Astrocyte of the hippocampus (primary cell): ENCODE results near the gene GABRB2.
"Not testable (repeated sequence)": the region's sequence is repeated elsewhere in the genome, so short reads cannot be mapped to it uniquely, and the experiment has no call there.

Experiments used
- DNase-seq: peaks from one replicate; pipeline ENCODE4 v3.0.0; 2011; ENCODE audit warnings: low read depth, low spot score

GABRB2 gene

DNA sequence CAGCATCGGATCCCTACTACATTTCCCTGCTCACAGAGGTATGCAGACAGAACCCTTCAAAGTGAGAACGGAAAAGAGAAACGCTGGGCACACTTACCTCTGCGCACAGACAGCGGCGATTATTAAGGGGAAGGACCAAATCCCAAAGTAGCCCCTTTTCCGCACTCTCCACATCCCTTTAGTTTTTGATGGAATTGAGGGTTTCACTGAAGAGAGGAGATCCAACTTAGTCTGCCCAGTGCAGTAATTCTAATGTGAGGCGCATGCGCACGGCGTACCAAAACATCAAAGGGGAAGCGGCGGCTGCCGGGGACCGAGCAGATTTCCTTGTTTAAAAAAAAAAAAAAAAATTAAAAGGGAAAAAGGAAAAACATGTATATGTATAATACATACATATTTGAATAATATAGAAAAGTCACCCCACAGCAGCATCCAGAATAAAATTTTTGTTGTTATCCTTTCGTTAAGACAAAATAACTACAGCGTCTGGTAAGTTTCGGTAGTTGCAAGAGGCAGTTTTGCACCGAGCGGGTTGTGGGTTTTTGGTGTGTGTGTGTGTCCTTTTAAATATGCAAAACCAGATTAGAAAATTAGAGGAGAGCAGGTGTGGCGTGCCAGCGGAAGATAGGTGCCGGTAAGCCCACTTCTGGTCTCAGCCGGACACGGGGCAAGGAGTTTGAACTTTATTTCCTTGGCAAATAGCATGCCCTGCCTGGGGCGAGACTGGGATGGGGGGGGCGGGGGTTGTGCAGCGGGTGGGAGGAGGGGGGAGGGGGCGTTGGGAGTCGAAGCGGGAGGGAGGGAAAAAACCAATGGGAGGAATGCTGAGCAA, at the start of gene GABRB2:
Gene GABRB2, minus strand, starts transcription at position 256 of the 832 bp plus-strand sequence. Its CDS starts 82 bp downstream, at position 174.
- DNase-seq = peak; percentile 79

DNA sequence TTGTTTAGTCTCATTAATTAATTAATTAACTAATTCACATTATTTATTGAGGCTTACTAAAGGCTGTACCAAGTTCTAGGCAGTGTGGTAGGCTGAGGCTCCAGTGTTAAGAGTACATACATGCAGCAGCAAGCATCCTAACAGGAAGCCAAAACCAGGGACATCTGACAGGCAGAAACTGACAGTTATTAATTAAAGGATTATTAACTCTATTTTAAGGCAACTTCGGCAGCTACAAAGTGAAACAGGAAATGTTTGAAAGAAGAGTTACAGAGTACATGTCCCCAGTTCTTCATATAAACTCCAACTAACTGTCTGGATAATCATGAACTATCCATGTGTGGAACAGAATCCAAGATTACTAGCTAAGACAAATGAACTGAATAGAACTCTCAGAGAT, 39.3 kb upstream of the GABRB2 start:
- no peak for DNase-seq

DNA sequence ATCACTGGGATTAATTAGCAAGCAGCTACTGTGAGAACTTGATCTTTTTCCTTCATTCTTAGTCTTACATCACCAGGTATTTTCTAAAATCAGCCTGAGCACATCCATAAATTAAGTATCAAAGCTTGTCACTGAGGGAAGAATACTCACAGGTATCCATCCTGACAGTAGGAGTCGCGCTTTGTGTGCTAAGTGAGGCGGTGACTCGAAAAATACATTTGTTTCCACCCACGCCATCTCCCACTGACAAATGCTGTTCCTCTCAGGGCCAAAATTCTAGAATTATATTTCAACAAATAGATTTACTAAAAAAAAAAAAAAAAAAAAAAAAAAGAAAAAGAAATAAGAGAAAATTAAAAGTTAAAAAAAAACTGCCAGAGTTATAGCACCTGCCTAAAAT, 34.1 kb upstream of the GABRB2 start:
- DNase-seq = no peak

DNA sequence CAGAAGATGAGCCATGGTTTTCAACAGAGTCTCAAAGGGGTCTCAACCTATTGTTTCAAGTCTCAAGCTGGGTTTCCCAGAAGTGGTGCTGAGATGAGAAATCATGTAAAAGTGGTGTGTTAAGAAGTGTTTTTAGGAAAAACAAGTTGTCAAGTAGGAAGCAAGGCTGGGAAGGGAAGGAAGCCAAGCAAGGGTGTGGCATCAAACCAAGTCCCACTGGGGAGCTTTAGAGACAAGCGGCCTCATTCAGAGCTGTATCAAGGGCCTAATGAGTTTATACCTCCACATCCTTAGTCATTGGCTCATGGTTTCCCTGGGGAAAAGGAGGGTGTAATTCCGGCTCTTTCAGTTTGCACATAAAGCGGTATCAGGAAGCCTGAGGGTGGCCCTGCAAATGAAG, 26.4 kb upstream of the GABRB2 start:
- no peak for DNase-seq

DNA sequence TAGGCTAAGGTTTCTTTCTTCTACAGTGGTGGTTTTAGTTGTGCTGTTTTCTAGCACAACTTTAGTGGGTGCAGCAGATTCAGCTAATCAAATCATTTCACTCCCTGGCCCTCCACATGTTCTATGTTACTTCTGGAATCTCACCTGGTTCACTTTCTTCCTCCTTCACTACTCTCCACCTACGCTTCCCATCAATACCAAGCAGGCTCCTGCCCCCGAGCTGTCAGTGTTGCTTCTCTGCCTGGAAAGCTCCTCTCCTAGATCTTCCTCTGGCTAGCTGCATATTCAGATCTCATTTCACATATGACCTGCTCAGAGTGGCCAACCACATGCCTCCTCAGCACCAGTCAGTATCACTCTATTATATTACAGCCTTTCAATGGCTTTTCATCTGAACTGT, 19.6 kb upstream of the GABRB2 start:
- no peak for DNase-seq

DNA sequence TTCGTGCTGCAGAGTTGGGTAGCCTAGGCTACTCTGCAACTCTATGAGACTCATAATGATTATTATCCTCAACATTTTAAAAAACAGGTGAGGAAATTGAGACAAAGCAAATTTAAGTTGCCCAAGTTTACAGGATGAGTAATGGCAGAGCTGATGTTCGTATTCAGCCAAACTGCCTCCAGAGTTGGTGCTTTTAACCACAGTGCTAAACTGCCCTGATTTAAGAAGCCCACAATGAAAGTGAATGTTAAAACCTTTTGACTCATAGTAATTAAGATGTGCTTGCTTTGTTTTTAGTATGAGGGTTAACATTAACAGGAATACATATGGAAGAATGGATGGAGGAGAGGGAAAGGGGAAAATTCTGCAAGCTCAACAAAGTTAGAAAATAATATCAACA, 15.9 kb upstream of the GABRB2 start:
- no peak for DNase-seq

DNA sequence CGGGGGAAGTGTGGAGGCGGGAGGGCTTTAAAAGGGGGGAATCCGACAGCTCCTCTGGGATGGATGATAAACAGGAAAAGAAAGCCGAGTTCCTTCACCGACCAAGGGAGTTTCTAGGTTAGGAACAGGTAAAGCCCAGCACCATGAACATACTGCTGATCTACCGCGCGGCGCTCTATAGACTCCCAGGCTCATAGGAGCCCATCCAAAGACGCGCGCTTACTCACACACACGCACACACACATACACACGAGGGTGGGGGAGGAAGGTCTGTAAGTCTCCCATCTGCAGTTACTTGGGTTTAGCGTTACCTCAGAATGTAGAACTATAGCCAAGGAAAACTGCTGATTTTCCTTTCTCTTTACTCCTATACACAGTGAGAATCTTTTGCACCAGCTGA, 2.6 kb upstream of the GABRB2 start:
- peak; percentile 66 for DNase-seq

DNA sequence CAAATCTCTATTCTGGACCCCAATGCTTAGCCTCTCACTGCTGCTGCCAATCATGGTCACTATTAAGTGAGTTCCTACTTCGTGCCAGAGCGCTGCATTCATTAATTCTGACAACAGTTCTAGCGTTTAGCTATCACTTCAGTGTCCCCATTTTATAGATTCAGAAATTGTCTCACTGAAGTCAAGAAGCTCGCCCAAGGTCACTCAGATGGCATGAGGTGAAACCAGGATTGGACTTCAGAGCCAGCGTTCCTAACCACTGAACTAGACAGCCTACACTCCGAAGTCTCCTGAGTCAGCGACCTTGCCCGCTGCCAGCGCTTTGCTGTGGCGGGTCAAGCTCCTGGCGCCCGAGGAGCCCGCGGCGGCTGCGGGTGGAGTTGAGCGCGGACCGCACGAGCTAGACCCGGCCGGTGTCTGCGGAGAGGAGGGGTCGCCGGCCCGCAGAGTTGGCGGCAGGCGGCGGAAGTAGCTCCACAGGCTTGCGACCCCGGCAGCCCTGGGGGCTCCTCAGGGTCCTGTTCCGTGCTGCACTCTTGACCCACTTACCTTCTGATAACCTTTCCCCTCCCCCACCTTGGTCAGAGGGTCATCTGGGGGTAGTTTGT, 2.1 kb upstream of the GABRB2 start:
- peak; percentile 13 for DNase-seq

DNA sequence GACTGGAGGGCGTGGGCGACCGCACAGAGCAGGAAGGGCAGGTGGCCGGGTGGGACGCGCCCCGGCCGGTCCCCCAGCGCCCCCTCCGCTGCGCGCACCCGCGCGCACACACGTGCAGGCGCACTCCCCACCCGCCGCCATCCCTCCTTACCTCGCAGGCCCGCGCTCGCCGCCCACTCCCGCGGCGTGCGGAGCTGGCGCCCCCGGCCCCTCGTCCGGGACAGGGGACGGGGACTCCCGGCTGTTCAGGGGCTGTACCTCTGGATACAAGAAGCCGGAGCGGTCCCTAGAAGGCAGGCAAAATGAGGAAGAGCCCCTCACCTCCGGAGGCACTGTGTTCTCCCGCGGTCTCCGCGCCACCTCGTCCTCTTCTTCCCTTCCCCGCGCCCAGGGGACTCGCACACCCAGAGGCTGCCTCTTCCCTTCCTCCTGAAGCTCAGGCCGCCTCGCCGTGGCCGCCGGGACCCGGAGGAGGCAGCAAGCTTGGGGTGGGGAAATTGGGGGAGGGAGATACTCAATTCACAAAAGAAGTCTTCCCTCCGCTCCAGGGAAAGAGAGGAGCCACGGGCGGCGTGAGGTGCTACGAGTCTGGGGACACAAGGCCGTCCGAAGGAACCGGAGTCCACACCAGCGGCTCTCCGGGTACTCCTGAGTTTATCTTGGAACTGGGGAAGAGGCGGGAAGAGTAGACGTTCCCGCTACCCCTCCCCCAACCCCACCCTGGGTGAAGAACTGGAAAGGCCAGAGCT, 1.4 kb upstream of the GABRB2 start:
- peak; percentile 23 for DNase-seq

DNA sequence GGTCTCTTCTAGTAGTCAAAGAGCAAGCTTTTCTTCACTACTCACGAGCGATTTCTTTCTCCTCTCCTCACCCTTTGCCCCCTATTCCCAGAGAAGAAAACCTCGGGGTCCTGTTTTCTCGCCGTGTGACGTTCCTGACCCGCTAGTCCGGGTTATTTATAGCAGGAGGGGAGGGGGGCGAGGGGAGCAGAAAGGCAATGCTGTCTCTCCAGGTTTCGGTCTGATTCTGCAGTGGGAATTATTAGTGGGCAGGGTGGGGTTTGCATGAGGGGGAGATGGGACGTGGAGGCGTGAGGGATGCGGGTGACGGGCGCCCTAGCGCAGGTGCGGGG, 847 bp upstream of the GABRB2 start:
- peak; percentile 6 for DNase-seq

DNA sequence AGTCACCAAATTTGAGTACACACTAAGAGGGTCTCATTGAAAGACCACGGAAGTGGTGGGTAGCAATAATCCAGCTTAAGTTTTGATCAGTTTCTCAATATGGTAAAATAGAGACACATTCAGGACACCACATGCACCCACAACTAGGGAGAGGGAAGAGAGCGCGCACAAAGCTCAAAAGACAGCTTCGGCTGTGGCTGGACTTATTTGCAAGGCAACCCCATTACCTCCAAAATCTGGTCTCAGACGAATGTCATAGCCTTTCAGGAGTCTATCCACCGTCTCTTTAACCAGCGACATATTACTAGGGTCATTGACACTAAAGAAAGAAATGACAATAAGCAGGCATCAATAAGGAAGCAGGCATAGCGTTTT, 443 bp downstream of the GABRB2 start:
- no peak for DNase-seq

DNA sequence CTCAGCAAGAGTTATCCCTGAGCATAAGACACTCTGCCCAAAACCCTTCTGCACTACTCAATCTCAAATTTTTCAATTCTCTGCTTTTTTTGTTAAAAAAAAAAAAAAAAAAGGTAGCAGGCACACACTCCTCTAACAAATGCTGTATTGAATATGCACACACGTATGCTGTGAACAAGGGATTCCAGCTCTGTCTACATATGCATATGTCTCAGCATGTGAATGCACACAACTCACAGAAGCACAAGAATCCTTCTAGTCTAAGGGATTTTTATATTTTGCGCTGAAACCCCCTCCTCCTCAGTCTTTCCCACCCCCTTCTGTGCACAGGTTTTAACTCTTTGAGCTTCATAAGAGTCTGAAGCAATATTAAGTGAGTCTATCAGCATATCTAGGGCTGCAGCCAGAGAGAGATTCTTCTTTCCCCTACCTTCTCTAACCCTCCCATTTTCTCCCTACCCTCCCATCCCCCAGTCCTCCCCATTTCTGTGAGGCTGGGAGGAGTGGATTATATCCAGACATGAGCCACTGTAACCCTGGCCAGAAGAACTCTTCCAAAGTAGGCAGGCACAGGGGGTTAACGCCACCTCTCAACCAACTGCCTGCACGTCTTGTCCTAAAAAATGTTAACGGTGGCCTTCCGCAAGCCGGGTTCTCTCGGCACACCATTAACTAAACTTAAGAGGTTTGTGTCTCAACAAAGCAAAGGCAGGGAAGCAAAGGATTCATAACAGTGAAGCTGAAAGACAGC, 1.0 kb downstream of the GABRB2 start:
- DNase-seq = peak; percentile 0

DNA sequence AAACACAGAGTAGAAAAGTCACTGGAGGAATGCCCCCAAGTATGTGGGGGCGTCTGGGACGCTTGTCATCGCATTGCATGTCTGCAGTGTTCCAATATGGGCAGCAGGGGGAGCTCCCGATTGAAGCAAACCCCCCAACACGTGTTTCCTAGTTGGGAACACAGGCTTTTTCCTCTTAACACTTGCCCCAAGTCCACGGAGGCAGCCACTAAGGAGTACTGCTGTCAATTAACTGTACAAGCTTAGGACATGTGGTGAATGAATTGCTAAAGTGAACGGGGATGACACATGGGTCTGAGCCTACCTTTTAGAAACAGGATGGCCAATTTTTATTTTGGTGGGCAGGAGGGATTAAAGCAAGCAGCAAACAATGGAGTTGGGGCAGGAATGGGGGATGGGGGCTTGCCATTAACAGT, 2.2 kb downstream of the GABRB2 start:
- peak; percentile 67 for DNase-seq

DNA sequence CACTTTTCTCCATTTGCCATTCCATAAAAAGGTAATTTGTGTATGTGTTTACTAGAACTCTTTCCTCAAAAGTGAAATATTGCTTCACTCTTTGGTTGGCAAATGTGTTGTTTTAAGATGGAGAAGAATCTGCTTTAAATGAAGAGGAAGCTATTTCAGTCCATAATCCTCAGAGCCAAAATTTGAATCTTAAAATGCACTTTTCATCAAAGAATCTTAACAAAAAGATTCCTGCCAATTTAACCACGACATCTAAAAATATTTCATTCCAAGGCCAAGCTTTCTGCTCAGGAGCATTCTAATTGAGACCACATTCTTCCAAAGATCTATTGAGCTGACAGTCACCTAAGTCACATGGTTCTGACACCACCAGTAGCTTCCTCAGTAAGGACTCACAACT, 7.5 kb downstream of the GABRB2 start:
- DNase-seq = peak; percentile 20

DNA sequence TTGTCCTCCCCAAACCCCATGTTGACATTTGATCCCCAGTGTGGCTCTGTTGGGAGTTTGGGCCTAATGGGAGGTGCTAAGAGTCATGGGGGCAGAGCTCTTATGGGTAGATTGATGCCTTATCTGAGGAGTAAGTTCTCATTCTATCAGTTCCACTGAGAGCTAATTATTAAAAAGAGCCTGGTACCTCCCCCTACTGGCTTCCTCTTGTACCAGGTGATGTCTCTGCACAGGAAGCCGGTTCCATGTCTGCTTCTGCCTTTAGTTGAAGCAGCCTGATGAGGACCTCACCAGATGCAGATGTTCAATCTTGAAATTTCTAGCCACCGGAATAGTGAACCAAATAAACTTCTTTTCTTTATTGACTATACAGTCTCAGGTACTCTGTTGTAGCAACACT, 10.8 kb downstream of the GABRB2 start:
- no peak for DNase-seq

DNA sequence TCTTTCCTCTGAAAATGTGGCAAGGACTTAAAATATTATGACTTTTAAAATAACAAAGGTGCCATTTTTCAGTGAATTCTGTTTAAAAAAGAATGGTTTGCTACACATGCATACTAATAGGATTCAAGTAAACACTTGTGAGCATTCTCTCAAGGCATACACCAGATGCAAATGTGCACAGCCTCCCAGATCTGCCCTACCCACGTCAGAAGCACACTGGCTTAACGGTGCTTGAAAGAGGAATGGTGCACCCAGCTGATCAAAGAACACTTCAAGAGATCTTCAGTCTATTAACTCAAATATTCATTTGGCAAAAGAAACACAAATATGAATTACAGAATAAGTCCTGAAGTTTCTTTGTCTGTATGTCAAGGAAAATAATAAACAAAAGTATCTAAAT, 15.8 kb downstream of the GABRB2 start:
- no peak for DNase-seq

DNA sequence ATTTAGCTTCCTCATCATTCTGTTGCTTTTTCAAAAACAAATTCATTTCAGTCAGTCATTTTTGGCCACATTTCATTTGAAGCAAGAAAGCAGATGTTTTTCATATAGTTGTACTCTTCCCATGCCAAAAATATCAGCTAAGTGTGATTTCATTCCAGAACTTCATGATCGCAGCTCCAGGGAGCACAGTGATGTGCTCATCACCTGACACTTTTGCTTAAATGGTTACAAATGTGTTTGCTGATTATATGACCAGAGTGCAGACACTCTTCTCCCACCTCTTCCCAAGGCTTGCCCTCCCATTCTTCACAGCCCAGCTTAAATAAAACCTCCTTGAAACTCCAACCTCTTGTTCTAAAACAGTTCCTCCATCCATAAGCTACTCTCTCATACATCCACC, 32.6 kb downstream of the GABRB2 start:
- DNase-seq = no peak

DNA sequence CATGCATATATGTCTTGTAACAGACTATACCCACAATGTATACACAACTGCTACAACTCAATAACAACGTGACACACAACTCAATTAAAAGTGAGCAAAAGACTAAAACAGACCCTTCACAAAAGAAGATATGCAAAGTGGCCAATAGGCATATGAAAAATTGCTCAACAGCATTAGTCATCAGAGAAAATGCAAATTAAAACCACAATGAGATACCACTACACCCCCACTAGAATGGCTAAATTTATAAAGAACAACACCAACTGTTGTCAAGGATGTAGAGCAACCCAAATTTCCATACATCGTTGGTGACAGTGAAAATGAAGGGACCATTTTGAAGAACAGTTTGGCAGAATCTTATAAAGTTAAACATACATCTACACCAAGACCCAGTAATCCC, 38.9 kb downstream of the GABRB2 start:
- DNase-seq = peak; percentile 65

DNA sequence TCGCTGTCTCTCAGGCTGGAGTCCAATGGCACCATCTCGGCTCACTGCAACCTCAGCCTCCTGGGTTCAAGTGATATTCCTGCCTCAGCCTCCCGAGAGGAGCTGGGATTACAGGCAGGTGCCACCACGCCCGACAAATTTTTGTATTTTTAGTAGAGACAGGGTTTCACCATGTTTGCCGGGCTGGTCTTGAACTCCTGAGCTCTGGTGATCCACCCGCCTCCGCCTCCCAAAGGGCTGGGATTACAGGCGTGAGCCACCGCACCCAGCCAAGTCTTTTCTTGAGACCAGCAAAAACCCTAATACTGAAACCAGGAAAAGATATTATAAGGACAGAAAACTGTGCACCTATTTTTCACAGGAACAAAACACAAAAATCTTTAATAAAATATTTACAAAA, 41.4 kb downstream of the GABRB2 start:
- DNase-seq = not testable (repeated sequence)

DNA sequence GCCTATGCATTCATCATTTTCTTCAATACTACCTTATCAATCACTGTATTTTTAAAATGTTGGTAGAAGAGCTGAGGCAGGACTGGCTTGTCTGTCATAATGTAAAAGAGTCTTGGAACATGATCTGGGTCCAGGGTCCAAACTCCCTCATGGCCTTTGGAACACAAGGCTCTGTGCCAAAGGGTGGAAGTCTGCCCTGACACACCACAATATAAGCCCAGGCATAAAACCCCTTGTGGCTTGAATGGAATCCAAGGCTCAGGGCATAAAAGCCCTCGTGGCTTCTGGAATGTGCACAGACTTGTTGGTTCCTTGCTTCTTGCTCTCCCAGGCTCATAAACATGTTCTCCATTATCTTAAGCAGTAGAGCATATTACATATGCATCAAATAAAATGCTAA, 48.0 kb downstream of the GABRB2 start:
- DNase-seq = peak; percentile 19

DNA sequence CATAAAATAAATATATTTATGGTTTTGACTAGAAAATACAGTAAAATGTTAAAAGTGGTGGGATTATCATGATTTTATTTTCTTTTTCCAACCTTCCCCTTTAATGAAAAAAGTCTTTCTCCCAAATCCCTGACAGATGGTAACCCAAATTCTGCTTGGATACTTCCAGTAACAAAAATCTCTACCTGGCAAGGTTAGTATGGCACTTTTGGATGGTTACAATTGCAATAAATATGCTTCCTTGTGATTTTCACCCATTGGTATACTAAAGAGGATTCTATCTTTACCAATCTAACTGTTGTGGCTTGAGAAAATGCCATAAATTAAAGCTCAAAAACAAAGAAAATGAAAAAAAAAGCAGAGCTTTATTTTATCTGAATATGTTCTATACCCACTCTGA, 62.8 kb downstream of the GABRB2 start:
- DNase-seq = no peak

DNA sequence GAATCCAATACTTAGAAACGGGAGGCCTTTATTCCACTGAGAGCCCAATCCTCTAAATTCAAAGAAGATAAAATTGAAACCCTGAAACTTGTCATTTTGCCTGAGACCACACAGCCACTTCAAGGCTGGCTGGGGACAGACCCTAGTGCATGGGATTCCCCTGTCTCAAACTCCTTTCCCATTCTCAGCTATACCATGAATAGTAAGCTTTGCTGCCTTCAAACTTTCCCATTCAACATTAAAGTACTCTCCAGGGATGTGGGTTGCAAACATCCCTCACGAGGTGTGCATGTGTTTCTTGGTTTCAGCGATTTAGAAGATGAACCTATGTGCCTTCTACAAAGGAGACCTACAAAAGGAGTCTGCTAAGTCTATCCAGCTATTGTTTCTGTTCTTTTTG, 64.6 kb downstream of the GABRB2 start:
- DNase-seq = no peak
